LNCaP clone FGC (cell line): ENCODE measurements around the gene ZNF200.

ENCODE experiments used
- DNase-seq: peaks from one replicate; pipeline ENCODE4 v3.0.0-alpha.2; 2011; ENCODE audit warnings: low read depth
- H3K4me3 ChIP-seq: 2 replicates; pipeline ENCODE4 v1.5.1; 2011; ENCODE audit warnings: mild to moderate bottlenecking, low read depth, low read length, control low read depth
- CTCF ChIP-seq: IDR thresholded peaks from 2 replicates; pipeline ENCODE4 v1.5.1; 2012; ENCODE audit warnings: mild to moderate bottlenecking; ENCODE audit not compliant: control insufficient read depth, insufficient read depth; ENCODE audit errors: extremely low read depth

Gene ZNF200

DNA sequence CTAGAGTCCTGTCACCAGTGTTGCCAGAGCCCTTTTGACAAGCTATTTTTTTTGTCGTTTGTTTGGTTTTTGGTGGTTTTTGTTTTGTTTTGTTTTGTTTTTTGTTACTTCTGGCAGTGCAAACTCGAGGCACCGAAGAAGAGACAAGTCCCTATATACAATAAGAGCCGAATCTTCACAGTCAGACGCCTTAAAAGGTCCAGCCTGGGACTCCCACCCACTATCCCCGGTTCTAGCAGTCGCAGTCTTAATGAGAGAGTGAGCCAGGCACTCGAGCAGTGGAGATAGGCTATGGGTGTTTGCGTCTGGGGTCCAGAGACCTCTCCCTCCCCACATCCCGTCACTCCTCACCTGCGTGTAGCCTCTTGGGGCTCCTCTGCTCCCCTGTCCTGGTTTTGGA is 45.1 kb downstream of the ZNF200 start:
- H3K4me3 ChIP-seq: peak overlapping the region; percentile 70
- no peak for DNase-seq
- TF ChIP-seq CTCF: no peak

DNA sequence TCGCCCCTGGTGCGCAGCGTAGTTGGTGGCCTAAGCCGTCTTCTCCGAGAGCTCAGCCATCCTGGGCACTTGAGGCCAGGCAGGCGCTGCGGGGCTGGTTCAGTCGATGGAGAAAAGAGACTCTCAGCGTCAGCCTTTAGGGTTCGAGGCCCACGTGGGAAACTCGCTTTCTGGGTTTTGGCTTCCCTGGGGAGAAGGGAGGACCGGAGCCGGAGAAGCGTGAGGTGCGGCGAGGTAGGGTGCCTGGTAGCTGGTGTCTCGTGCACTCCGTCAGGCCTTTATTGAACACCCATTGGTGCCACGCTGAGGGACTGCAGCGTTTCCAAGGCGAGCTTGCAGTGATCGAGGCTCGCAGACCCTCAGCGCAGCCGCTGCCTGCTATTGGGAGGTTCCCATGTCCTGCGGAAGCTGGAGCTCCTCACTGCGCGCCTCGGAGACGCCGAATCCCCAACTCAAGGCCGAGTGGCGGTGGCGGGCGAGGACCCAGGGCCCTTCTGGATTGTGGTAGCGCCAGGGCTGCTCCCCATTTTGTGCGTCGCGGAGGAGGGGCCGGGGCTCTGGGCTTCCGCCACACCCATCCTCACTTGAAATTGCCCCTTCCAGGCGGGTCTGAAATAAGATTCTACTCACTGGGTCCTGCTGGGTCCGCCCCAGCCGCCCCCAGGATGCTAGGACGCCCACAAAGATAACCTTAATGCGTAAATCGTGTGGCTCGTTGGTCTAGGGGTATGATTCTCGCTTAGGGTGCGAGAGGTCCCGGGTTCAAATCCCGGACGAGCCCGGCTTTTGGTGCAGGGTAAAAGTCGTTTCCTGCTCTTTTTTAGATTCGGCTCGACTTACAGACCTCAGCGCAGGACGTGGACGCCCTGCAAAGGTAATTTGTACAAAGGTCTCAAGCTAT is 45.8 kb downstream of the ZNF200 start:
- H3K4me3 ChIP-seq: peak overlapping the region; percentile 70
- DNase-seq: no peak
- no peak for TF ChIP-seq CTCF

DNA sequence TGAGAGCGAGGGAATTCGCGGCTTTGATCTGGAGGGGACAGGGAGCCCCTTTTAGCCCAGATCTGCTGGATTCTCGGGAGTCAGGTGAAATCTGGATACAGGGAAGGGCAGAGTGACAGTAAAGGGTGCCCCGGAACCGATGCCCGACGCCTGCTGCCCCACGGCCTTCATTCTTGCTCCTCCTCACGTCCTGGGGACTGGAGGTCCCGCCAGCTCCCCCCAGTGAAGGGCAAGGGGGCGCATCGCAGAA is 46.4 kb downstream of the ZNF200 start:
- peak overlapping the region; percentile 48; the same call in 1 of the 2 replicates for H3K4me3 ChIP-seq
- DNase-seq: no peak
- no peak for TF ChIP-seq CTCF

- TF ChIP-seq CTCF: no peak
- H3K4me3 ChIP-seq: peak within 1 kb of the TSS; percentile 70
- DNase-seq: no peak
Observed at GRCh38 chr16:3187798-3188674, 46.9 kb downstream of the ZNF200 start, which contains the start of gene OR1F1. OR1F1 (plus strand) TSS chr16:3188204.

GRCh38 chr16:3186946-3187690 is 47.8 kb downstream of the ZNF200 start:
- peak overlapping the region; percentile 48 for H3K4me3 ChIP-seq
- TF ChIP-seq CTCF: no peak
- DNase-seq: no peak

DNA sequence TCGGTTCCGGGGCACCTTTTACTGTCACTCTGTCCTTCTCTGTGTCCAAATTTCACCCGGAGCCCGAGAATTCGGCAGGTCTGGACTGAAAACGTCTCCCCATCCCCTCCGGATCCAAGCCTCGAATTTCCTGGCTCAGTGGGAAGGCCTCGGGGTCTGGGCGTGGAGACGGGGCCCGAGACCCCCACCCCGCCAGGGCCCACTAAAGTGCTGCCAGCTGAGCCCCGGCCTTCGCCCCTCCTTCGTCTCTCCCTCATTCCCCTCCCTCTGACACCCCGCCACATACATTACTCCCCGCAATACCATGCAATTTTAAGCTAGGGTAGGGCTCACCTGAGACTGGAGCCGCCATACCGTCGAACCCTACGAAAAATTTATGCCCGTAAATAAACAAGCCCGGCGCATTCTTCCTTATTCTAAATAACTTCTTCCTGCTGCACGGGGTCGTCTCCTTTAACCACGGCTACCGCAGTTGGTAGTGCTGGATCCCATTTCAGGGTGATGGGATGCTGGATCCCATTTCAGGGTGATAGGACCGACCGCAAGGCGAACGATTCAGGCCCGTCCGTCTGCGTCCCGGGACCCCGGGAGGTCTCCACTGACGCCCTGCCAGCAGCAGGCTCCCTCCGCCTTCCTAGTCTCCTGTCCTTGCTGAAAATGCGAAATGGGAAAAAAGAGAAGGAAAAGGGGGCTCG is 51.4 kb downstream of the ZNF200 start:
- DNase-seq: no peak
- TF ChIP-seq CTCF: no peak
- peak overlapping the region; percentile 70 for H3K4me3 ChIP-seq
